SK-N-SH treated with all-trans-retinoic acid at 6 μM for 48 hours (cell line): ENCODE results near the gene CNPY3.

Experiments
- ARNTL ChIP-seq: fragments of 450-650 bp; formaldehyde crosslinking; IDR thresholded peaks from 2 replicates; pipeline ENCODE4 v1.5.0; 2020; ENCODE audit warnings: low read depth, mild to moderate bottlenecking, moderate library complexity, borderline replicate concordance
- CSDC2 ChIP-seq: fragments of 250-450 bp; sonication (Bioruptor Pico); IDR thresholded peaks from 2 replicates; pipeline ENCODE4 v1.5.0; 2020; ENCODE audit warnings: mild to moderate bottlenecking, moderate library complexity
- ESRRG ChIP-seq: fragments of 250-450 bp; sonication (Bioruptor Pico); IDR thresholded peaks from 2 replicates; pipeline ENCODE4 v1.6.1; 2021; ENCODE audit warnings: mild to moderate bottlenecking
- GLIS3 ChIP-seq: fragments of 250-450 bp; sonication (Bioruptor Pico); IDR thresholded peaks from 2 replicates; pipeline ENCODE4 v1.5.0; 2020; ENCODE audit warnings: mild to moderate bottlenecking, moderate library complexity
- PATZ1 ChIP-seq: fragments of 250-450 bp; sonication (Bioruptor Pico); IDR thresholded peaks from 2 replicates; pipeline ENCODE4 v1.8.0; 2020; ENCODE audit warnings: mild to moderate bottlenecking, moderate library complexity, borderline replicate concordance
- ZFP3 ChIP-seq: fragments of 250-450 bp; sonication (Bioruptor Pico); IDR thresholded peaks from 2 replicates; pipeline ENCODE4 v1.5.0; 2020; ENCODE audit warnings: mild to moderate bottlenecking, moderate library complexity
- ZFP30 ChIP-seq: fragments of 450-650 bp; formaldehyde crosslinking; IDR thresholded peaks from 2 replicates; pipeline ENCODE4 v1.5.0; 2022; ENCODE audit warnings: mild to moderate bottlenecking, moderate library complexity
- ZNF565 ChIP-seq: fragments of 450-650 bp; formaldehyde crosslinking; conservative IDR thresholded peaks from 2 replicates; pipeline ENCODE4 v1.5.0; 2020; ENCODE audit warnings: low read depth, mild to moderate bottlenecking, moderate library complexity

DNA sequence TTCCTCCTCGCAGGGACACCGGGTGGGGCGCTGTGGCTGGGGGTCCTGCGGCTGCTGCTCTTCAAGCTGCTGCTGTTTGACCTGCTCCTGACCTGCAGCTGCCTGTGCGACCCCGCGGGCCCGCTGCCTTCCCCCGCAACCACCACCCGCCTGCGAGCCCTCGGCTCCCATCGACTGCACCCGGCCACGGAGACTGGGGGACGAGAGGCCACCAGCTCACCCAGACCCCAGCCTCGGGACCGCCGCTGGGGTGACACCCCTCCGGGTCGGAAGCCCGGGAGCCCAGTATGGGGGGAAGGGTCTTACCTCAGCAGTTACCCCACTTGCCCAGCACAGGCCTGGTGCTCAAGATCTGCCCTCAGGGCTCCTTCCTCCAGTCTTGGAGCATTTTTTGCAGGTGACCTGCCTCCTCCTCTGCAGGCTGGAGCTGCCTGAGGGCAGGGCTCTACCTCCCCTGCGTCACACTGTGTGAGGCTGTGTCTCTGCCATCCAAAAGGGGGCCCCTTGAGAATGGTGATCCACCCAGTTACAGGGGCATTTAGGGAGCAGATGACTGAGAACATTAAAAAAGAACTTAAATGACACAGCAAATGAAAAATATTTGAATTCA, 3.9 kb upstream of the CNPY3 start:
- no peak for TF ChIP-seq ZFP30 (CRISPR knock-in tag)
- no peak for TF ChIP-seq CSDC2 (CRISPR knock-in tag)
- no peak for TF ChIP-seq ESRRG (CRISPR knock-in tag)
- TF ChIP-seq ARNTL (CRISPR knock-in tag) = no peak
- TF ChIP-seq ZNF565 = no peak
- no peak for TF ChIP-seq GLIS3 (CRISPR knock-in tag)
- TF ChIP-seq PATZ1 (CRISPR knock-in tag) = no peak
- no peak for TF ChIP-seq ZFP3 (CRISPR knock-in tag)
